ENCODE results near the gene CBX6.

Gene CBX6

GRCh38 chr22:38835888-38836301 lies 36.1 kb downstream of the CBX6 start (continued):
- TF ChIP-seq ZNF837 (tag by site-specific recombination; IDR thresholded peaks at IDR 0.05): no peak
- TF ChIP-seq ZNF394 (tag by site-specific recombination; IDR thresholded peaks at IDR 0.05; ENCODE audit: borderline replicate concordance): no peak

GRCh38 chr22:38834991-38835390 lies 37.0 kb downstream of the CBX6 start:
- Histone ChIP-seq H3K9me3 (ENCODE audit: control insufficient read depth, insufficient read depth, low read depth, low read length) (no peaks in the 10 kb centered on the region), H3K27ac (ENCODE audit: extremely low read depth, low read depth, low read length) (no peak overlapping the region), H3K36me3 (ENCODE audit: control insufficient read depth in 2 of 2, insufficient read depth in 1 of 2, low read length in 2 of 2) (no peaks in the 10 kb centered on the region), H3K4me1 (ENCODE audit: control insufficient read depth, insufficient read depth, low read length) (0 out of 2 replicates have a peak, but pooled peaks cover 2% of the 10 kb centered on the region), H3K4me3 (ENCODE audit: low read depth, low read length) (no peak overlapping the region)
- POLR2A ChIA-PET: no interaction called here
- no peak for TF ChIP-seq ZNF660 (tag by site-specific recombination; IDR thresholded peaks at IDR 0.05)
- TF ChIP-seq PATZ1 (tag by site-specific recombination; IDR thresholded peaks at IDR 0.05): no peak
- no peak for TF ChIP-seq ZNF548 (tag by site-specific recombination; IDR thresholded peaks at IDR 0.05)
- no peak for TF ChIP-seq ZNF677 (tag by site-specific recombination; IDR thresholded peaks at IDR 0.05)
- no peak for TF ChIP-seq ZNF394 (tag by site-specific recombination; IDR thresholded peaks at IDR 0.05; ENCODE audit: borderline replicate concordance)
- no peak for TF ChIP-seq ZNF350 (tag by site-specific recombination; IDR thresholded peaks at IDR 0.05)
- TF ChIP-seq SETDB1 (IDR thresholded peaks at IDR 0.05; ENCODE audit: insufficient read length, low read length): no peak
- TF ChIP-seq ZNF211 (tag by site-specific recombination; IDR thresholded peaks at IDR 0.05; ENCODE audit: low read depth): no peak
- no peak for TF ChIP-seq ZNF302 (tag by site-specific recombination; IDR thresholded peaks at IDR 0.05; ENCODE audit: low read depth)
- no peak for TF ChIP-seq KLF16 (tag by site-specific recombination; IDR thresholded peaks at IDR 0.05)
- TF ChIP-seq ZNF529 (tag by site-specific recombination; IDR thresholded peaks at IDR 0.05; ENCODE audit: insufficient replicate concordance): no peak
- no peak for TF ChIP-seq TCF7L2 (IDR thresholded peaks at IDR 0.05; ENCODE audit: borderline replicate concordance, low read depth, low read length)
- no peak for TF ChIP-seq ZNF324 (tag by site-specific recombination; IDR thresholded peaks at IDR 0.05)
- CTCF ChIA-PET: interaction anchor here (0.6 to 1.7 kb wide), 4 partner anchors 10 to 313 kb away, joined by 3 to 5 read pairs (median 4); no protein-coding TSS in a partner anchor

GRCh38 chr22:38834215-38834953 lies 37.6 kb downstream of the CBX6 start:
- Histone ChIP-seq H3K4me1 (ENCODE audit: control insufficient read depth, insufficient read depth, low read length) (no peaks in the 10 kb centered on the region), H3K9me3 (ENCODE audit: control insufficient read depth, insufficient read depth, low read depth, low read length) (no peaks in the 10 kb centered on the region), H3K27ac (ENCODE audit: extremely low read depth, low read depth, low read length) (no peak overlapping the region), H3K4me3 (ENCODE audit: low read depth, low read length) (no peak overlapping the region), H3K36me3 (ENCODE audit: control insufficient read depth in 2 of 2, insufficient read depth in 1 of 2, low read length in 2 of 2) (no peaks in the 10 kb centered on the region)
- ChIA-PET CTCF (interaction anchor here (0.7 to 1.7 kb wide), 3 partner anchors 8 to 137 kb away, joined by 4 to 5 read pairs (median 4); no protein-coding TSS in a partner anchor), POLR2A (no interaction called here)
- no peak for TF ChIP-seq FEZF1 (tag by site-specific recombination; IDR thresholded peaks at IDR 0.05)
- TF ChIP-seq ZBTB26 (tag by site-specific recombination; optimal IDR thresholded peaks at IDR 0.05): no peak
- no peak for TF ChIP-seq ZNF600 (tag by site-specific recombination; IDR thresholded peaks at IDR 0.05)
- no peak for TF ChIP-seq ZNF148 (tag by site-specific recombination; IDR thresholded peaks at IDR 0.05; ENCODE audit: borderline replicate concordance)
- no peak for TF ChIP-seq ZNF2 (tag by site-specific recombination; IDR thresholded peaks at IDR 0.05)
- TF ChIP-seq ZNF121 (tag by site-specific recombination; IDR thresholded peaks at IDR 0.05): no peak
- TF ChIP-seq ZNF391 (tag by site-specific recombination; IDR thresholded peaks at IDR 0.05; ENCODE audit: borderline replicate concordance, low read depth): no peak
- peak; percentile 95 for TF ChIP-seq EGR2 (tag by site-specific recombination; IDR thresholded peaks at IDR 0.05; ENCODE audit: low read depth)
- no peak for TF ChIP-seq ZNF311 (tag by site-specific recombination; IDR thresholded peaks at IDR 0.05; ENCODE audit: borderline replicate concordance)
- peak; percentile 63; the same call in 1 of the 2 replicates for TF ChIP-seq ZBTB17 (tag by site-specific recombination; IDR thresholded peaks at IDR 0.05)
- no peak for TF ChIP-seq GFI1B (tag by site-specific recombination; IDR thresholded peaks at IDR 0.05)
- no peak for TF ChIP-seq ZNF549 (tag by site-specific recombination; IDR thresholded peaks at IDR 0.05)

All from HEK293 (cell line).